HepG2 (cell line): ENCODE measurements around the gene CCDC97.

ENCODE experiments used
- EZH2 ChIP-seq: conservative IDR thresholded peaks from 2 replicates; pipeline ENCODE4 v1.6.1; 2012; ENCODE audit warnings: mild to moderate bottlenecking, low read depth, low read length, moderate library complexity
- U2AF2 ChIP-seq: fragments of 200-400 bp; formaldehyde crosslinking; IDR thresholded peaks from 2 replicates; pipeline ENCODE4 v1.6.1; 2017; ENCODE audit warnings: low read depth, mild to moderate bottlenecking, low read length
- ZBTB33 ChIP-seq: sonication (generic); formaldehyde crosslinking; IDR thresholded peaks from 2 replicates; pipeline ENCODE4 v1.4.0; 2020; ENCODE audit warnings: missing genetic modification reagents

GRCh38 chr19:41321204-41321599 is 11.2 kb downstream of the CCDC97 start:
- TF ChIP-seq EZH2 = no peak
- no peak for TF ChIP-seq ZBTB33
- TF ChIP-seq U2AF2 = no peak
